ENCODE results near the gene TTLL11. TPM values are rescaled to one million over a fixed set of nuclear protein-coding genes. Genes with fewer than 3 reads are reported as not detected.

Gene TTLL11
- total and polyA plus RNA-seq, 2 of the 8 experiments (the other 6 are each of a cell fraction or from before 2014, with no cell fraction given), result 0.56 to 0.80 TPM

DNA sequence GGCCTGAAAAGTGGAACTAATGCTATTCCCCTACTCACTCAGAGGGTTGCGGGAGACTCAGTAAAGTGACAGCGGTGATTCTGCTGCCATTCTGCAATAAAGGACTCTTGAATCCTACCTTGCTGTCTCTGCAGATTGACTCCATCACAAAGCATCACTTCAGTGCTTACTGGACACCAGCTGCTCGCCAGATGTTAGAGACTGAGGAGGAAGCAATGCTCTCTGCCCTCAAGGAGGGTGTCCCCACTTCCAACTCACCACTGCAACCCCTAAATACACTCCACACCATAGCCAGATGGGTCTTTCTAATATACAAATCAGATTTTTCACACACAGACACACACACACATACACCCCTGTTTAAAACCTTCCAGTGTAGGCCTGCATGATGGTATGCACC lies 21.4 kb downstream of the TTLL11 start:
- Histone ChIP-seq H3K27ac (ENCODE audit: low read depth, low read length) (no peak overlapping the region), H3K9ac (replicated peaks in 1 of 4; ENCODE audit: extremely low read depth in 1 of 4, low read depth in 3 of 4, low read length in 3 of 4) (no peak overlapping the region), H3K4me2 (ENCODE audit: insufficient read depth in 1 of 2, low read depth in 2 of 2, low read length in 2 of 2) (no peak overlapping the region), H2AFZ (ENCODE audit: low read length) (no peak overlapping the region), H3K4me1 (replicated peaks in 1 of 4; ENCODE audit: control insufficient read depth in 3 of 4, insufficient read depth in 4 of 4, low read length in 3 of 4) (no peaks in the 10 kb centered on the region; a peak in 1 of 7 replicates), H2BK120ac (replicated peaks; ENCODE audit: low read depth, low read length) (no peak overlapping the region), H3K79me2 (ENCODE audit: control insufficient read depth in 1 of 2, insufficient read depth in 2 of 2, low read length in 2 of 2) (no peaks in the 10 kb centered on the region), H2AK5ac (ENCODE audit: low read depth, low read length) (no peak overlapping the region), H4K20me1 (replicated peaks in 1 of 2; ENCODE audit: control insufficient read depth in 1 of 2, insufficient read depth in 2 of 2, low read length in 2 of 2) (no peaks in the 10 kb centered on the region), H3K9me3 (ENCODE audit: insufficient read depth in 2 of 2, low read depth in 1 of 2, low read length in 1 of 2) (no peaks in the 10 kb centered on the region), H3K79me1 (ENCODE audit: low read depth, low read length) (no peaks in the 10 kb centered on the region), H3K27me3 (replicated peaks in 1 of 4; ENCODE audit: control insufficient read depth in 3 of 4, extremely low read depth in 1 of 4, insufficient read depth in 3 of 4, low read length in 3 of 4) (no peaks in the 10 kb centered on the region), H2BK20ac (ENCODE audit: low read length) (no peak overlapping the region), H3K23me2 (ENCODE audit: low read depth, low read length) (no peaks in the 10 kb centered on the region), H4K5ac (ENCODE audit: insufficient read length, low read depth, low read length) (no peak overlapping the region), H2BK12ac (ENCODE audit: low read depth, low read length) (no peak overlapping the region), H3K36me3 (ENCODE audit: control insufficient read depth in 2 of 4, insufficient read depth in 4 of 4, low read length in 3 of 4) (no peaks in the 10 kb centered on the region; a peak in 2 of 8 replicates), H4K91ac (replicated peaks; ENCODE audit: insufficient read length, low read length) (no peak overlapping the region), H3K23ac (ENCODE audit: insufficient read length) (no peak overlapping the region), H3K56ac (replicated peaks; ENCODE audit: insufficient read length, low read depth, low read length) (no peak overlapping the region), H3K14ac (ENCODE audit: insufficient read length) (no peak overlapping the region), H3K4ac (replicated peaks; ENCODE audit: insufficient read length, low read depth, low read length) (no peak overlapping the region), H4K8ac (ENCODE audit: extremely low read depth, insufficient read depth, low read length) (no peak overlapping the region), H3K18ac (ENCODE audit: extremely low read depth, low read length) (no peak overlapping the region), H2BK5ac (ENCODE audit: low read depth, low read length) (no peak overlapping the region), H2BK15ac (ENCODE audit: low read length) (no peak overlapping the region), H3K4me3 (ENCODE audit: extremely low read depth in 1 of 4, insufficient read depth in 2 of 4, low read depth in 3 of 4, low read length in 4 of 4) (no peak overlapping the region)
- DNase-seq (ENCODE audit: low read depth in 1 of 2, low spot score in 2 of 2), result no peak
- ChIA-PET CTCF (ENCODE audit: partially characterized antibody) (interaction anchor here (0.9 to 1.1 kb wide), 4 partner anchors 24 to 279 kb away, joined by 3 read pairs; no protein-coding TSS in a partner anchor), POLR2A (ENCODE audit: partially characterized antibody) (interaction anchor here (0.6 kb wide), 1 partner anchor 13 kb away, joined by 3 read pairs; no protein-coding TSS in a partner anchor)
- no peak for FAIRE-seq
- 84% methylated on average over 3 of the region's 3 CpGs; no CpG with 5 or more reads in 1 of the 2 experiments for WGBS, 2 experiments (ENCODE audit: extremely low coverage in 1 of 2, insufficient coverage in 1 of 2, insufficient read length in 1 of 2, insufficient replicate concordance in 2 of 2, low coverage in 1 of 2, low lambda C conversion rate in 2 of 2, missing lambda C conversion rate in 1 of 2)
- TF ChIP-seq NRF1 (IDR thresholded peaks at IDR 0.05; ENCODE audit: low read depth, low read length), result no peak
- TF ChIP-seq POLR2A (IDR thresholded peaks at IDR 0.05; ENCODE audit: control extremely low read depth in 1 of 2, low read depth in 2 of 2, low read length in 2 of 2), result no peak
- no peak for TF ChIP-seq HDAC6 (IDR thresholded peaks at IDR 0.05; ENCODE audit: low read depth, low read length)
- no peak for TF ChIP-seq RXRA (IDR thresholded peaks at IDR 0.05; ENCODE audit: insufficient read depth, low read depth, low read length)
- no peak for TF ChIP-seq SIX5 (IDR thresholded peaks at IDR 0.05; ENCODE audit: low read depth, low read length)
- TF ChIP-seq, protein P1, sequence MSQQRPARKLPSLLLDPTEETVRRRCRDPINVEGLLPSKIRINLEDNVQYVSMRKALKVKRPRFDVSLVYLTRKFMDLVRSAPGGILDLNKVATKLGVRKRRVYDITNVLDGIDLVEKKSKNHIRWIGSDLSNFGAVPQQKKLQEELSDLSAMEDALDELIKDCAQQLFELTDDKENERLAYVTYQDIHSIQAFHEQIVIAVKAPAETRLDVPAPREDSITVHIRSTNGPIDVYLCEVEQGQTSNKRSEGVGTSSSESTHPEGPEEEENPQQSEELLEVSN (IDR thresholded peaks at IDR 0.05), result no peak
- no peak for TF ChIP-seq BCL11A (IDR thresholded peaks at IDR 0.05; ENCODE audit: low read depth in 2 of 2, low read length in 2 of 2)
- no peak for TF ChIP-seq ASH2L (IDR thresholded peaks at IDR 0.05; ENCODE audit: low read length)

All from H1 (cell line).